SK-MEL-5 (cell line): ENCODE results near the gene ELMOD1. TPM values are rescaled to one million over a fixed set of nuclear protein-coding genes. Genes with fewer than 3 reads are reported as not detected.
A peak's percentile ranks its signal among the peaks of the same experiment; 100 is the strongest.
"Not testable (repeated sequence)": the region's sequence is repeated elsewhere in the genome, so short reads cannot be mapped to it uniquely, and the experiment has no call there.

Experiments
- DNase-seq: peaks from one replicate; pipeline ENCODE4 v3.0.0-alpha.2; 2016; ENCODE audit warnings: low read depth, low spot score
- in situ Hi-C: cut with HindIII; loops from 2 replicates; pipeline ENCODE4 v1.10.0; 2016; ENCODE audit warnings: low sequenced_read_pairs, high pct_unique_total_duplicates, low pct_unique_long_range_greater_than_20kb
- total RNA-seq: library from RNA; depleted of rRNA; stranded (reverse); fragments of >200 nt; shearing (Covaris generic); gene quantifications from 2 replicates; pipeline ENCODE4 v1.2.3, GENCODE V29; 2014

Gene ELMOD1
- total RNA-seq, 1 experiment from 2014 or later, result 0.77 TPM

- in situ Hi-C loops, result not testable (repeated sequence)
- DNase-seq, result peak; percentile 62
Observed at GRCh38 chr11:107576497-107577345, 14.2 kb upstream of the ELMOD1 start.

- in situ Hi-C loops, result no loop called here
- DNase-seq, result no peak
Observed at GRCh38 chr11:107577346-107577711, 13.6 kb upstream of the ELMOD1 start.

GRCh38 chr11:107579169-107579568 lies 11.8 kb upstream of the ELMOD1 start:
- in situ Hi-C loops, DNase-seq: not testable (repeated sequence)

GRCh38 chr11:107581147-107581546 lies 9.8 kb upstream of the ELMOD1 start:
- DNase-seq, result no peak
- in situ Hi-C loops, result no loop called here

GRCh38 chr11:107583629-107584195 lies 7.2 kb upstream of the ELMOD1 start:
- in situ Hi-C loops, result no loop called here
- DNase-seq, result no peak

- DNase-seq, result no peak
Observed at GRCh38 chr11:107587306-107587979, 3.5 kb upstream of the ELMOD1 start.

GRCh38 chr11:107591378-107592230 lies 657 bp downstream of the ELMOD1 start:
- in situ Hi-C loops, result no loop called here
- DNase-seq, result no peak

More at GRCh38 chr11:107587306-107587979, 3.5 kb upstream of the ELMOD1 start:
- in situ Hi-C loops, result no loop called here

GRCh38 chr11:107592231-107592590 lies 1.3 kb downstream of the ELMOD1 start:
- no peak for DNase-seq
- in situ Hi-C loops, result no loop called here

GRCh38 chr11:107592813-107593212 lies 1.9 kb downstream of the ELMOD1 start:
- DNase-seq, result no peak
- in situ Hi-C loops, result no loop called here

- in situ Hi-C loops, result no loop called here
- DNase-seq, result peak; percentile 7
Observed at GRCh38 chr11:107593951-107594350, 3.0 kb downstream of the ELMOD1 start.

- in situ Hi-C loops, result no loop called here
- DNase-seq, result no peak
Observed at GRCh38 chr11:107594736-107595135, 3.8 kb downstream of the ELMOD1 start.

- peak; percentile 57 for DNase-seq
- in situ Hi-C loops, result no loop called here
Observed at GRCh38 chr11:107598225-107599139, 7.5 kb downstream of the ELMOD1 start.

GRCh38 chr11:107605061-107606006 lies 14.4 kb downstream of the ELMOD1 start:
- in situ Hi-C loops, result no loop called here
- DNase-seq, result no peak

GRCh38 chr11:107606141-107606540 lies 15.2 kb downstream of the ELMOD1 start:
- no peak for DNase-seq
- in situ Hi-C loops, result no loop called here

- in situ Hi-C loops, result no loop called here
- DNase-seq, result no peak
Observed at GRCh38 chr11:107608809-107609208, 17.9 kb downstream of the ELMOD1 start.
